Activated naive CD8-positive, alpha-beta T cell treated with anti-CD3 and anti-CD28 coated beads, Interleukin-2, amount 50 U/mL, for 16 hours (primary cell): ENCODE data around the gene COL23A1.
"Not testable (repeated sequence)": the region's sequence is repeated elsewhere in the genome, so short reads cannot be mapped to it uniquely, and the experiment has no call there.

Experiments
- DNase-seq: peaks from one replicate; pipeline ENCODE4 v3.0.0-alpha.2; 2020; ENCODE audit warnings: low read depth, low spot score

The COL23A1 gene

GRCh38 chr5:178245389-178245788 lies 344.8 kb downstream of the COL23A1 start:
- no peak for DNase-seq

- DNase-seq = no peak
These were observed 345.6 kb downstream of the COL23A1 start for GRCh38 chr5:178244576-178244975.

GRCh38 chr5:178242416-178242815 lies 347.8 kb downstream of the COL23A1 start:
- DNase-seq = no peak

GRCh38 chr5:178241688-178242231 lies 348.4 kb downstream of the COL23A1 start:
- DNase-seq = no peak

- DNase-seq = no peak
These were observed 348.9 kb downstream of the COL23A1 start for GRCh38 chr5:178241231-178241663.

GRCh38 chr5:178240766-178241165 lies 349.4 kb downstream of the COL23A1 start:
- no peak for DNase-seq

- DNase-seq = no peak
These were observed 349.9 kb downstream of the COL23A1 start for GRCh38 chr5:178240341-178240741.

- DNase-seq = not testable (repeated sequence)
These were observed 350.4 kb downstream of the COL23A1 start for GRCh38 chr5:178239626-178240301.

GRCh38 chr5:178238711-178239592 lies 351.2 kb downstream of the COL23A1 start:
- DNase-seq = no peak

- no peak for DNase-seq
These were observed 351.9 kb downstream of the COL23A1 start for GRCh38 chr5:178238313-178238635.

- DNase-seq = no peak
These were observed 352.5 kb downstream of the COL23A1 start for GRCh38 chr5:178237431-178238312.

GRCh38 chr5:178236679-178237078 lies 353.5 kb downstream of the COL23A1 start:
- DNase-seq = no peak

- DNase-seq = no peak
These were observed 354.1 kb downstream of the COL23A1 start for GRCh38 chr5:178236126-178236525.

GRCh38 chr5:178235588-178235974 lies 354.6 kb downstream of the COL23A1 start:
- no peak for DNase-seq

- peak; percentile 59 for DNase-seq
These were observed 355.2 kb downstream of the COL23A1 start for GRCh38 chr5:178234750-178235587.

GRCh38 chr5:178234121-178234749 lies 356.0 kb downstream of the COL23A1 start:
- no peak for DNase-seq

- DNase-seq = no peak
These were observed 357.2 kb downstream of the COL23A1 start for GRCh38 chr5:178232920-178233429.

- DNase-seq = peak; percentile 24
These were observed 357.9 kb downstream of the COL23A1 start, which contains the start of gene PHYKPL for GRCh38 chr5:178232124-178232919. Gene PHYKPL, minus strand, starts transcription at chr5:178232802. Its CDS starts 252 bp downstream, at chr5:178232550.

GRCh38 chr5:178231539-178232123 lies 358.6 kb downstream of the COL23A1 start:
- no peak for DNase-seq
